ENCODE data around the gene BLOC1S3.

Gene BLOC1S3

GRCh38 chr19:45175515-45176345, 2.9 kb upstream of the BLOC1S3 start:
- TF ChIP-seq ESRRG (CRISPR knock-in tag; IDR thresholded peaks at IDR 0.05) (no peak), CSRNP3 (CRISPR knock-in tag; IDR thresholded peaks at IDR 0.05) (no peak), BACH2 (CRISPR knock-in tag; IDR thresholded peaks at IDR 0.05; ENCODE audit: borderline replicate concordance) (no peak), SNAI2 (CRISPR knock-in tag; IDR thresholded peaks at IDR 0.05) (no peak), RARB (CRISPR knock-in tag; IDR thresholded peaks at IDR 0.05) (no peak), ZNF70 (CRISPR knock-in tag; IDR thresholded peaks at IDR 0.05) (no peak), PATZ1 (CRISPR knock-in tag; IDR thresholded peaks at IDR 0.05; ENCODE audit: borderline replicate concordance) (no peak), TSHZ2 (CRISPR knock-in tag; IDR thresholded peaks at IDR 0.05) (no peak), ZFP30 (CRISPR knock-in tag; IDR thresholded peaks at IDR 0.05) (no peak), TOX (CRISPR knock-in tag; IDR thresholded peaks at IDR 0.05; ENCODE audit: borderline replicate concordance) (no peak), CSDC2 (CRISPR knock-in tag; IDR thresholded peaks at IDR 0.05) (no peak), PPARA (CRISPR knock-in tag; IDR thresholded peaks at IDR 0.05; ENCODE audit: borderline replicate concordance) (no peak), ZC3H10 (CRISPR knock-in tag; IDR thresholded peaks at IDR 0.05) (no peak), ZFP3 (CRISPR knock-in tag; IDR thresholded peaks at IDR 0.05) (no peak), TCF4 (CRISPR knock-in tag; IDR thresholded peaks at IDR 0.05; ENCODE audit: borderline replicate concordance) (no peak), ARNTL (CRISPR knock-in tag; IDR thresholded peaks at IDR 0.05; ENCODE audit: borderline replicate concordance, low read depth) (no peak), ISL1 (CRISPR knock-in tag; IDR thresholded peaks at IDR 0.05) (no peak), ZNF565 (CRISPR knock-in tag; conservative IDR thresholded peaks at IDR 0.05; ENCODE audit: low read depth) (no peak)
- ATAC-seq: no peak

GRCh38 chr19:45177817-45178261, 745 bp upstream of the BLOC1S3 start, which contains the start of gene TRAPPC6A:
Gene TRAPPC6A (minus strand): TSS chr19:45178237. CDS start chr19:45178218, 19 bp downstream.
- peak; percentile 5 for ATAC-seq
- TF ChIP-seq TSHZ2 (CRISPR knock-in tag; IDR thresholded peaks at IDR 0.05) (no peak), ARNTL (CRISPR knock-in tag; IDR thresholded peaks at IDR 0.05; ENCODE audit: borderline replicate concordance, low read depth) (no peak), OSR1 (CRISPR knock-in tag; IDR thresholded peaks at IDR 0.05) (no peak), ISL1 (CRISPR knock-in tag; IDR thresholded peaks at IDR 0.05) (no peak), CSDC2 (CRISPR knock-in tag; IDR thresholded peaks at IDR 0.05) (no peak), TCF4 (CRISPR knock-in tag; IDR thresholded peaks at IDR 0.05; ENCODE audit: borderline replicate concordance) (no peak), CSRNP3 (CRISPR knock-in tag; IDR thresholded peaks at IDR 0.05) (no peak), SNAI2 (CRISPR knock-in tag; IDR thresholded peaks at IDR 0.05) (no peak), TOX (CRISPR knock-in tag; IDR thresholded peaks at IDR 0.05; ENCODE audit: borderline replicate concordance) (no peak), CREB5 (CRISPR knock-in tag; IDR thresholded peaks at IDR 0.05; ENCODE audit: low read depth) (no peak), ZFP30 (CRISPR knock-in tag; IDR thresholded peaks at IDR 0.05) (no peak), PPARA (CRISPR knock-in tag; IDR thresholded peaks at IDR 0.05; ENCODE audit: borderline replicate concordance) (no peak), RARB (CRISPR knock-in tag; IDR thresholded peaks at IDR 0.05) (no peak), POU6F1 (CRISPR knock-in tag; IDR thresholded peaks at IDR 0.05; ENCODE audit: borderline replicate concordance, low read depth) (no peak), BACH2 (CRISPR knock-in tag; IDR thresholded peaks at IDR 0.05; ENCODE audit: borderline replicate concordance) (no peak), PATZ1 (CRISPR knock-in tag; IDR thresholded peaks at IDR 0.05; ENCODE audit: borderline replicate concordance) (no peak), ZNF565 (CRISPR knock-in tag; conservative IDR thresholded peaks at IDR 0.05; ENCODE audit: low read depth) (no peak)
